Skeletal muscle cell (primary cell): ENCODE measurements around the gene LTO1.

Source experiments
- DNase-seq: peaks from one replicate; pipeline ENCODE4 v3.0.0-alpha.2; 2010; ENCODE audit warnings: low read depth
- H3K4me3 ChIP-seq: 2 replicates; pipeline ENCODE4 v1.5.1; 2011; ENCODE audit warnings: low read depth, mild to moderate bottlenecking, control low read depth, low read length, moderate library complexity

LTO1 gene

DNA sequence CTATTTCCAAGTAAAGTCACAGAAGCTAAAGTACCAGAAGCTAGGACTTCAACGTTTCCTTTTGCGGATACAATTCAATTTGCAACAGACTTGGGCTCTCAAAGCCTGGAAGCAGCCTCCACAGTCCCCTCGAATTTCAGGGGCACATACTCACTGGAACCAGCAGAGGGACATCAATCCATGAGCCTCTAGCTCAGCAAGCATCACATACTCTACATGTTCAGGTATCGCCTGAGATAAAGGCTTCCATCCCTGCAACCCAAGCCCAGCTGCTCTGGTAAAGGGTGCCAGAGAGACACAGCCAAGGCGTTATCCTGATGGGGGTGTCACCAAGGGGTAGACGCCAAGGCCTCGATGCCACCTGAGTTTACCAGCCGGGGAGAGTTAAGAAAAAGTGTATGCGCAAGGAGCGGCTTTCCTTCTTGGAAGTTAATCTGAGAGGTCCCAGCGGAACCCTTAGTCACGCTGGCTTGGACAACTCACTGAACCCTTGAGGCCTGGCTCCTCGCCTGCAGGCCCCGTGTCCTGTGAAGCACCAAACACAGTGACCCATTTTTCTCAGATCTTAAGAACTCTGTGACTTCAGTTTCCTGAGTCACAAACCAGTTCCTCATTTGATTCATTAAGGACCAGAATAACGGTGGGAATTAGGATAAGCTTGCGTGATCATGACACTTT lies 13.0 kb downstream of the LTO1 start:
- H3K4me3 ChIP-seq = no peak overlapping the region
- no peak for DNase-seq

DNA sequence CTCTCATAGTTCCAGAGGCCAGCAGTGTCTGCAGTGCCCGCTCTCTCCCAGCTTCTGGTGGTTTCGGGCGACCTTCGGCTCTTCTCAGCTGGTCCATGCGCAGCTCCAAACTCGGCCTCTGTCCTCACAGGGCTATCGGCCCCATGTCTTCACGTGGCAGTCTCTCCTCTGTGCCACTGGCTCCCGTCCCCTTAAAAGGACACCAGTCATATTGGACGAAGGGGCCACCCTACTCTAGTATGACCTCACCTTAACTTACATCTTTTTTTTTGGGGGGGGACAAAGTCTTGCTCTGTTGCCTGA lies 13.8 kb downstream of the LTO1 start:
- no peak for DNase-seq

DNA sequence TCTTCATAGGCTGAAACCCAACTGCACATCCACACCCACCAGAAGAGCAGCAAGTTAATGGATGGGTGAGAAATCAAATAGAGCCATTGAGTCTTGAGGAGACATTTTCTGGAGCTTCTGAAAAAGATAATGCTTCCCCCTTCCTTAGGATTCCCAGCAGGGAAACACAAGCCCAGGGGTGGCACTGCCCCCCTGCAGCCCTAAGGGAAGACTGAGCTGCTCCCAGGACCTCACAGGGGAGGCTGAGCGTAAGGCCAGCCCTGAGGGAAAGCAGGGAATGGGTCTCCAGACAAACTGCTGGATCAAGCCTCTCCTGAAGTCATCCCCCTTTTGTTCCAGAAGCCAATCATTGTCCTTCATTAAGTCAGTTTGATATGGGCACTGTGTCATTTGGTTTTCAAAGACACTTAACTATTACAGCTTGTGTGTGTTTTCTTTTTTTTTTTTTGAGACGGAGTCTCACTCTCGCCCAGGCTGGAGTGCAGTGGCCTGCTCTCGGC lies 15.1 kb downstream of the LTO1 start:
- DNase-seq = no peak
- H3K4me3 ChIP-seq = no peak overlapping the region

More for the DNA sequence above, 13.8 kb downstream of the LTO1 start:
- H3K4me3 ChIP-seq = no peak overlapping the region

DNA sequence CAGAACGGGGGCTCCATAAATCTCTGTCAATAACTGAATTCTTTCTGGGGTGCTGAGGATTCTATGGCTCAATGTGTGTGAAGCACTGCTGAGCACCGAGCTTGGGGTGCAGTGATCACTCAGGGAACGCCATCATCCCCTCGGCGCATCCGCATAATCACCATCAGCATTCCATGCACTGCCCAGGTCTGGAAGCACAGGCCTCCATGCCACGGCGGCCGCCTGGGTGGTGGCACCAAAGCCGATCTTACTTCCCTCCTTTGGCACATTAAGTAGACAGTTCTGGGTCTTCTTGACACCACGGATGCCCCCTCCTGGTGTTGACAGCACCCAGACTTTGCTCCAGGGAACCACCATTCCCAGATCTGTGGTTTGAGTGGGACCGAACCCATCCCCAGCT lies 15.6 kb downstream of the LTO1 start:
- DNase-seq = no peak
- H3K4me3 ChIP-seq = no peak overlapping the region

DNA sequence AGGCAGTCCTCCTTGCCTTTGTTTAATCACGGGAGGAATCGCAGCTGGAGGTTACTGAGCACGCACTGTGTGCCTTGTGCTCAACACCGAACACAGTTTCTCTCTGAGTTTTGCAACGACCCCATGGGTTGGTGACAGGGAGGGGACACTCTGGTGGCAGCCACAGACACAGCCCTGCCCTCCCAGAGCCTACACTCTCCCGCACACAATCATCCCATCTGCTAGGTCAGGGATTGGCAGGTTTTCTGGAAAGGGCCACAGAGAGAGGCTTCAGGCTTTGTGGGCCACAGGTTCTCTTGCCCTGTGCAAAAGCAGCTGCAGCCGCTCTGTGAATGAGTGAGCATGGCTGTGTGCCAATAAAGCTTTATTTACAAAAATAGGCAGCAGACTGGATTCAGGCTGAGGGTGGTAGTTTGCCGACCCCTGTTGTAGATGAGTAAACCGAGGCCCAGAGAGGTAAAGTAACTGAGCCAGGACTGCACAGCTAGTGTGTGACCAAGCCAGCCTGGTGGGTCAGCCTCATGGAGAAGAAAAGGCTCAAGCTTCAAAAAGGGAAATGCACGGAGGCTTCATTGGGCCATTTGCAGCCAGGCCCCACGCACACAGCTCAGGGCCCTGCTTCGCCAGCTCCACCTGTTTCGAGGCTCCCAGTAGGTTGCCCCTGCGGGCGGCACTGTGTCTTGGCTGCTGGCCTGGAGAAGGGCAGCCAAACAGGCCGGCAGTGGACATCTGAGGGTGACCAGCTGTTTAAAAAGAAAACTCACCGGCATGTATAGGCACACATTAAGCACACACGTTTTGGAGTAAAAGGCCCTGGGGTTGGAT lies 16.3 kb downstream of the LTO1 start:
- no peak for DNase-seq
- no peak overlapping the region for H3K4me3 ChIP-seq

DNA sequence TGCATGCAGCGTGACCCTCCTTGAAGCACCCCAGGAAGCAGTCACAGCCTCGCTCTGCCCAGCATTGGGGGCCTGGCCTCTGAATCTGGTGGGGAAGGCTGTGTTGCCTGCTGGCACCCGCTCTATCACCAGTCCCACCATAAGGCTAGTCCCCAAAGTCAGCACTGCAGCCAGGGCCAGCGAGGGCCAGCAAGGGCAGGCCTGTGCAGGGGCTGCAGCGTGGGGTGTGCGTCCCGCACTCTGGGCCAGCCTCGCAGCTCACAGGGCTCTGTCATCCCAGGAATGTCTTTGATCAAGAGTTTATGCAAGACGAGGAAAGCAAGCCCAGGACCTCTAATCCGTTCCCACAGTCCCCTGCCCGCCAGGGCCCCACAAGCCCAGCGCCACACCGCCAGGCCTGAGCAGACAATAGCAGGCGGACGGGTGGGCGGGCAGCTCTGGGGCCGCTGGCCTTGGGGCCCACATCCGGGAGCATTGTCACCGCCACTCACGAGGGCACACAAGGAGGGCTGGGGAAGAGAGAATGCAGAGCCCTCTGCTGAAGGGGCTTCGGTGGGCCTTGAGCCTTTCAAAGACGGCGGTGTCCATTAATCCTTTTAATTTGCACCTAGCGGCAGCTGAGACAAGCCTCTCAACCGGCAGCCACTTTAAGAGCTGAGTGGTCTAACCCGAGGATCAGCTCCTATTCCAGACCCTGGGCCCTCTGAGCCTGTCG lies 17.1 kb downstream of the LTO1 start:
- DNase-seq = no peak
- no peak overlapping the region for H3K4me3 ChIP-seq

DNA sequence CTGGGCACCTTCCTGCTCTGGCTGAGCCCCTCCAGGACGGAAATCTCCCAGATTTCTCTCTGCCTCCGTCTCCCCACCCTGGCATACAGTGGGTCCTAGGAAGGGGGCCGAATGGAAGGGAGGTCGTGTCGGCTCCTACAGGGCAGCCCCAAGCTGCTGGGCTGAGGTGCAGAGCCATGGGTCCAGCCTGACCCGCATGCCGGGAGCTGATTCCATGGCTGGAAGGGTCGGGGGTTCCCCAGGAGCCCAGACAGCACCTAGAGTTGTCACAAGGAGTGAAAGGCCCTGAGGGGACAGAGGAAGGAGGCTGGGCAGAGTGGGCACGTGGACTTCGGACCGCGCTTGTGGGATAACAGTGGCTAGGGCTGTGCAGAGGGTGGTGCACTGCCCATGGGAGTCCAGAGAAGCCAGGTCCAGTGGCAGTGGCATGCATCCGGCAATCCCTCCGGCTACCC lies 17.7 kb downstream of the LTO1 start:
- no peak for DNase-seq
- no peak overlapping the region for H3K4me3 ChIP-seq

DNA sequence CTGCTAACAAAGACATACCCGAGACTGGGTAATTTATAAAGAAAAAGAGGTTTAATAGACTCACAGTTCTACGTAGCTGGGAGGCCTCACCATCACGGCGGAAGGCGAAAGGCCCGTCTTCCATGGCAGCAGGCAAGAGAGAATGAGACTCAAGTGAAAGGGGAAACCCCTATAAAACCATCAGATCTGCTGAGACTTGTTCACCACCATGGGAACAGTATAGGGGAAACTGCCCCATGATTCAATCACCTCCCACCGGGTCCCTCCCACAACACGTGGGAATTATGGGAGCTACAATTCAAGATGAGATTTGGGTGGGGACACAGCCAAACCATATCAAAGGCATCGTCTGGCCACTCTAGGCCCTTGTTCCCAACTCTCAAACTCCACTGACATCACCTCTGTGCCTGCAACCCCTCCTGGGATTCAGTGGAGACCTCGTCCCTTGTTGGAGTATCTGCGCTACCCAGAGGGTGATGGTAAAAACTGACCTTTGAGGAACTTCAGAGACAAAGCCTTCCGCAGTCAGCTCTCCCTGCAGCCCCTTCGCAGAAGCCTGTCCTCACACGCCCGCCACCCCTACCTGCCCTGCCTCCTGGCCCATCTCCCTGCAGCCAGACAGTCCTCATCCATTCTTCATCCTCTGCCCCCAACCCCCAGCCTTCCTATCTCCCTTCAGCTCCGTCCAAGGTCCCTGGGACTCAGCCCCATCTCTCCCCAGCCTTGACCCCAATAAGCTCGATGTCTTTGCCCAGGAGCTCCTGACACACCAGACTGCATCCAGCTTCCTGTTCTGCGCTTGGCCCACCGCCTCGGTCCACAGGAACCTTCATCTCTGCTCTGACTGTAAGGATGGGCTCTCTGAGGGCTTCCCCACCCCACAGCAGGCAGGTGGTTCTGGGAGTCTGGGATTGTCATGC lies 18.4 kb downstream of the LTO1 start:
- H3K4me3 ChIP-seq = no peak overlapping the region
- no peak for DNase-seq

DNA sequence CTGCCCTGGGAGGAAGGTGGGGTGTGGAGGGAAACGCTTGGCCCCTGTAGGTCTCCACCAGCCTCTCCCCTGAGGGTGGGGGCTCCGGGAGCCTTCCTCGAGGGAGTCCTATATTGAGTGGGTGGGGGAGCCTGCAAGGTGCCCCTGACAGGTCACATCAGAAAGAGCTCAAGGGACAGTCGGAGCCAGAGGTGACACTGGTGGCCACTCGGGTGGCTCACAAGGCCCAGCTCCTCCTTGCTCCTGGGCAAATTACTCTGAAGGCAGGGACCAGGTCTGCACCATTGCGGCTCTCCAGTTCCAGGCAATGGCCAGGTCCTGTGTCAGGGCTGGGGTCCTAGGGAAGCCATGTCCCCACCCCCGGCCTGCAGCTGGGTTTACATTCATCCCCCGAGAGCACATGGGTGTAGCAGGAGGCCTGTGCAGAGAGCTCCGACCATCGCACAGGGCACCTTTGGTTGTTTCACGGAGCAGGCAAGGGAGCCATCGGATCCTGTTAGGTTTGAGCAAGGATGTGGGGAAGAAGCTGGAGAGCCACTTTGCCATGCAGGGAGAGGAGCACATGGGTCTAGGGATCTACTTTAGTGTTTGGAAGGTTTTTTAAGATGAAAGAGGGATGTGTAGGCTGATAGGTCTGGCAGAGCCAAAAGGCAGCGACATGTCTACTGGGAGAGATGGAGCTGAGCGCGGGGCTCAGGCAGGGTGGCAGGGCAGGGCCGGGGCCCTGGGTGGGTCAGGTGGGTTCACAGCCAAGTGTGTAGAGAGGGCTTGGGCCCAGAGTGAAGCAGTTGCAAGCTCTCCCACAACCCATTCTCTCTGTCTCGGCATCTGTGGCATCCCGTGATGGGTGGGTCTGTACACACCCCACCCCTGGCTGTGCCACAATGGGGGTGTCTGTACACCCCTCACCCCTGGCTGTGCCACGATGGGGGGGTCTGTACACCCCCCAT lies 19.4 kb downstream of the LTO1 start:
- DNase-seq = no peak
- H3K4me3 ChIP-seq = no peak overlapping the region

DNA sequence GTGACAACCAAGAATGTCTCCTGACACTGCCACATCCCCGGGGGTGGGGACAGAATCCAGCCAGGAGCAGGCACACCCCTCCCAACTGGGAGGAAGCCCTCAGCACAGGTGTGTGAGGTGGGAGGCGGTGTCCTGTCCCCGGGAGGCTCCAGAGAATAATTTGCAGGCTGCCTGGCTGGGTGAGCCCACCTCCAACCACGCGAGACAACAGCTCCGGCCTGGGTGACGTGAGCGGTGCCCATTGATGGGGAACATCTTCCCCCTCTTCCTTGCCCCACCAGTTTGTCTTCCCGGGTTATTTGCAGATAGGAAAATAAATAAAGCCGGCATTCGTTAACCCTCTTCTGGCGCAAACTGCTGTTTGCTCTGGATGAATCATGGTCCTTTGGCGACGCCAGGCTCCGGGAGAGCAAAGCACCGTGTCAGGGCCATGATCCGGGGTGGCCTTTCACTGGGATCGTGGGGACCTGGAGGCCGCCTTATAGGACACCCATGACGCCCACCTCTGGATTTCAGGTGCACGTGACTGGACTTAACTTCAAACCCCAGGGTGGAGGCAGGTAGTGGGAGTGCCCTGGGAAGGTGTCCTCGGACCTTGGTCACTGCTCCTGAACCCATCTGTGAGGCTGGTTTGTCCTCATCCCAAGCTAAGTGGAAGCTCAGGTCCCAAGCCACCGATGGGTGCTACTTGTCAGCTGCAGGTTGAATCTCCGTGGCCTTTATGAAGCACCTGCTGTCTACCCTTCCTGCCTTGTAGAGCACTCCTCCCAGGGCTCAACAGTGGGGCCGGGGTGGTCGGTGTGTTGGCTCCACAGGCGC lies 20.3 kb downstream of the LTO1 start:
- no peak overlapping the region for H3K4me3 ChIP-seq
- no peak for DNase-seq

DNA sequence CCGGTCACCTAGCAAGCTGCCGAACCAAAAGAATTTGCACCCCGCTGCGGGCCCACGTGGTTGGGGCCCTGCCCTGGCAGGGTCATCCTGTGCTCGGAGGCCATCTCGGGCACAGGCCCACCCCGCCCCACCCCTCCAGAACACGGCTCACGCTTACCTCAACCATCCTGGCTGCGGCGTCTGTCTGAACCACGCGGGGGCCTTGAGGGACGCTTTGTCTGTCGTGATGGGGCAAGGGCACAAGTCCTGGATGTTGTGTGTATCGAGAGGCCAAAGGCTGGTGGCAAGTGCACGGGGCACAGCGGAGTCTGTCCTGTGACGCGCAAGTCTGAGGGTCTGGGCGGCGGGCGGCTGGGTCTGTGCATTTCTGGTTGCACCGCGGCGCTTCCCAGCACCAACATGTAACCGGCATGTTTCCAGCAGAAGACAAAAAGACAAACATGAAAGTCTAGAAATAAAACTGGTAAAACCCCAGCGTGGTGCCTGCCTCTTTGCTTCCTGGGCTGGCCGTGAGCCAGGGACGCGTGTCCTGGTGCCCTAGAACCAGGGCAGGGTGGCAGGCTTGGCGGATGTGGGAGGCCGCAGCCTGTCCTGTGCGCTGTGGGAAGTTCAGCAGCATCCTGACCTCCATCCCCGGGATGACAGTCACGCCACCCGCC lies 21.0 kb downstream of the LTO1 start:
- no peak for DNase-seq
- H3K4me3 ChIP-seq = no peak overlapping the region

DNA sequence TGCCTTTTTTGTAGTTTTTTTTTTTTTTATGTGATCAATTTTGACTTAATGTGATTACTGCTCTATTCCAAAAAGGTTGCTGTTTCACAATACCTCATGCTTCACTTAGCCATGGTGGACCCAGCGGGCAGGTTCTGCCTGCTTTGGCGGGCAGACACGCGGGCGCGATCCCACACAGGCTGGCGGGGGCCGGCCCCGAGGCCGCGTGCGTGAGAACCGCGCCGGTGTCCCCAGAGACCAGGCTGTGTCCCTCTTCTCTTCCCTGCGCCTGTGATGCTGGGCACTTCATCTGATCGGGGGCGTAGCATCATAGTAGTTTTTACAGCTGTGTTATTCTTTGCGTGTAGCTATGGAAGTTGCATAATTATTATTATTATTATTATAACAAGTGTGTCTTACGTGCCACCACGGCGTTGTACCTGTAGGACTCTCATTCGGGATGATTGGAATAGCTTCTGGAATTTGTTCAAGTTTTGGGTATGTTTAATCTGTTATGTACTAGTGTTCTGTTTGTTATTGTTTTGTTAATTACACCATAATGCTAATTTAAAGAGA lies 21.7 kb downstream of the LTO1 start:
- DNase-seq = no peak
- H3K4me3 ChIP-seq = no peak overlapping the region

DNA sequence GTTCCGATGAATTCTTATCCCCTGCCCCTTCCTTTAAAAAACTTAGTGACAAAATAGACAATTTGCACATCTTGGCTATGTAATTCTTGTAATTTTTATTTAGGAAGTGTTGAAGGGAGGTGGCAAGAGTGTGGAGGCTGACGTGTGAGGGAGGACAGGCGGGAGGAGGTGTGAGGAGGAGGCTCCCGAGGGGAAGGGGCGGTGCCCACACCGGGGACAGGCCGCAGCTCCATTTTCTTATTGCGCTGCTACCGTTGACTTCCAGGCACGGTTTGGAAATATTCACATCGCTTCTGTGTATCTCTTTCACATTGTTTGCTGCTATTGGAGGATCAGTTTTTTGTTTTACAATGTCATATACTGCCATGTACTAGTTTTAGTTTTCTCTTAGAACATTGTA lies 22.2 kb downstream of the LTO1 start:
- no peak overlapping the region for H3K4me3 ChIP-seq
- DNase-seq = no peak

DNA sequence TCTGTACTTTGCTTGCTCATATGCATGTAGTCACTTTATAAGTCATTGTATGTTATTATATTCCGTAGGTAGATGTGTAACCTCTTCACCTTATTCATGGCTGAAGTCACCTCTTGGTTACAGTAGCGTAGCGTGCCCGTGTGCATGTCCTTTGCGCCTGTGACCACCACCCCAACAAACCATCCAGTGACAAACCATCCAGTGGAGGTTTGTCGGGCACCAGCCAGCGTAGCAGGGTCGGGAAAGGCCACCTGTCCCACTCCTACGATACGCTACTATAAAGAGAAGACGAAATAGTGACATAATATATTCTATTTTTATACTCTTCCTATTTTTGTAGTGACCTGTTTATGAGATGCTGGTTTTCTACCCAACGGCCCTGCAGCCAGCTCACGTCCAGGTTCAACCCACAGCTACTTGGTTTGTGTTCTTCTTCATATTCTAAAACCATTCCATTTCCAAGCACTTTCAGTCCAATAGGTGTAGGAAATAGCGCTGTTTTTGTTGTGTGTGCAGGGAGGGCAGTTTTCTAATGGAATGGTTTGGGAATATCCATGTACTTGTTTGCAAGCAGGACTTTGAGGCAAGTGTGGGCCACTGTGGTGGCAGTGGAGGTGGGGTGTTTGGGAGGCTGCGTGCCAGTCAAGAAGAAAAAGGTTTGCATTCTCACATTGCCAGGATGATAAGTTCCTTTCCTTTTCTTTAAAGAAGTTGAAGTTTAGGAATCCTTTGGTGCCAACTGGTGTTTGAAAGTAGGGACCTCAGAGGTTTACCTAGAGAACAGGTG lies 23.1 kb downstream of the LTO1 start:
- no peak for DNase-seq
- H3K4me3 ChIP-seq = no peak overlapping the region

DNA sequence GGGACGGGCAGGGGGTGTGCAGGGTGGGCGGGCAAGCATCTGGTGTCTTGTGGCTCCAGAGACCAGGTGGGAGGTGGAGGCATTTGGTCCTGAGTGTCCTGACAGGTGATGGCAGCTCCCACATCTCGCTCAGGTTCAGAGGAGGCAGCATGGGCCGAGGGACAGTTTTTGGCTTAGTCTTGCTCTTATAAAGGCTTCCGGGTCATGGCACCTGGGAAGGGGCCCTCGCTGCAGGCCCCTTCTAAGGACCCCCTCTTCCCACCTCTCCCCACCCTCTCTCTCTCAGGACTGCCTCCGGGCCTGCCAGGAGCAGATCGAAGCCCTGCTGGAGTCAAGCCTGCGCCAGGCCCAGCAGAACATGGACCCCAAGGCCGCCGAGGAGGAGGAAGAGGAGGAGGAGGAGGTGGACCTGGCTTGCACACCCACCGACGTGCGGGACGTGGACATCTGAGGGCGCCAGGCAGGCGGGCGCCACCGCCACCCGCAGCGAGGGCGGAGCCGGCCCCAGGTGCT lies 24.3 kb downstream of the LTO1 start:
- no peak overlapping the region for H3K4me3 ChIP-seq
- no peak for DNase-seq
